Thyroid gland (tissue), 4 donors: Measurements from ENCODE around the gene TMEM131L.

Experiments
- CTCF ChIP-seq, 6 experiments: fragments of 200-600 bp in 3 of 6; fragments of 450-650 bp in 3 of 6; sonication (generic) in 3 of 6; IDR thresholded peaks; one replicate each; pipeline ENCODE4 v1.5.1; 2016 to 2019; ENCODE audit warnings: antibody characterized with exemption in 6 of 6, mild to moderate bottlenecking in 2 of 6, inconsistent platforms in 1 of 6, moderate library complexity in 1 of 6
- POLR2A ChIP-seq, 2 donors: fragments of 450-650 bp; IDR thresholded peaks; one replicate each; pipeline ENCODE4 v1.6.1; 2017; ENCODE audit warnings: antibody characterized with exemption in 2 of 2, mild to moderate bottlenecking in 2 of 2, moderate library complexity in 1 of 2

GRCh38 chr4:153467897-153468262 is 1.7 kb downstream of the TMEM131L start:
- TF ChIP-seq CTCF (IDR thresholded peaks at IDR 0.05) (no peak), POLR2A (IDR thresholded peaks at IDR 0.05) (no peak)
